Subcutaneous adipose tissue (tissue), 4 donors: ENCODE results near the gene PROZ. TPM values are rescaled to one million over a fixed set of nuclear protein-coding genes. Genes with fewer than 3 reads are reported as not detected.

Source experiments
- CTCF ChIP-seq: fragments of 450-650 bp; IDR thresholded peaks from one replicate; pipeline ENCODE4 v1.5.1; 2016; ENCODE audit warnings: low read depth, mild to moderate bottlenecking, control low read depth, antibody characterized with exemption, moderate library complexity
- total RNA-seq, 4 donors: library from RNA; depleted of rRNA; stranded (reverse); fragments of >200 nt; gene quantifications; one replicate each; pipeline ENCODE4 v1.1.0, GENCODE V29; 2016

The PROZ gene
- total RNA-seq, 4 donors from 2014 or later: not detected

- no peak for TF ChIP-seq CTCF
Measured at GRCh38 chr13:113152691-113152983, 5.8 kb upstream of the PROZ start.

GRCh38 chr13:113152984-113153809 lies 5.3 kb upstream of the PROZ start:
- no peak for TF ChIP-seq CTCF

GRCh38 chr13:113153810-113154748 lies 4.4 kb upstream of the PROZ start:
- no peak for TF ChIP-seq CTCF

- no peak for TF ChIP-seq CTCF
Measured at GRCh38 chr13:113155201-113155600, 3.2 kb upstream of the PROZ start.

GRCh38 chr13:113155982-113156655 lies 2.3 kb upstream of the PROZ start:
- TF ChIP-seq CTCF: no peak

- TF ChIP-seq CTCF: no peak
Measured at GRCh38 chr13:113157206-113157928, 1.1 kb upstream of the PROZ start.
